MM.1S (cell line): Measurements from ENCODE around the gene CLEC4C.

Experiments used
- DNase-seq: peaks from one replicate; pipeline ENCODE4 v3.0.0-alpha.2; 2015
- H2AFZ ChIP-seq: fragments of 300-600 bp; sonication (generic); 2 replicates; pipeline ENCODE4 v1.6.0; 2016; ENCODE audit warnings: antibody characterized with exemption, low read length
- H3F3A ChIP-seq: fragments of 300-600 bp; sonication (generic); 2 replicates; pipeline ENCODE4 v1.6.1; 2016; ENCODE audit warnings: mild to moderate bottlenecking, antibody characterized with exemption, low read length, moderate library complexity, mixed read lengths; ENCODE audit not compliant: insufficient read depth
- H3K27ac ChIP-seq: fragments of 300-600 bp; sonication (generic); 2 replicates; pipeline ENCODE4 v1.5.1; 2016; ENCODE audit warnings: mild to moderate bottlenecking, low read length
- H3K27me3 ChIP-seq: fragments of 300-600 bp; sonication (generic); replicated peaks from 2 replicates; pipeline ENCODE4 v1.6.0; 2016; ENCODE audit warnings: low read length; ENCODE audit not compliant: insufficient read depth
- H3K36me3 ChIP-seq: fragments of 300-600 bp; sonication (generic); replicated peaks from 2 replicates; pipeline ENCODE4 v1.6.1; 2016; ENCODE audit warnings: mild to moderate bottlenecking, low read length, mixed read lengths; ENCODE audit not compliant: insufficient read depth
- H3K4me1 ChIP-seq: fragments of 300-600 bp; sonication (generic); 2 replicates; pipeline ENCODE4 v1.6.1; 2016; ENCODE audit warnings: low read length, mixed read lengths
- H3K4me2 ChIP-seq: fragments of 300-600 bp; sonication (generic); 2 replicates; pipeline ENCODE4 v1.6.0; 2016; ENCODE audit warnings: low read depth, low read length
- H3K4me3 ChIP-seq: fragments of 300-600 bp; sonication (generic); 2 replicates; pipeline ENCODE4 v1.5.1; 2016; ENCODE audit warnings: low read length, mixed read lengths
- H3K79me2 ChIP-seq: fragments of 300-600 bp; sonication (generic); 2 replicates; pipeline ENCODE4 v1.6.1; 2016; ENCODE audit warnings: mixed run types, low read length, mixed read lengths
- H3K9ac ChIP-seq: fragments of 300-600 bp; sonication (generic); 2 replicates; pipeline ENCODE4 v1.6.1; 2016; ENCODE audit warnings: low read length, mixed read lengths
- H3K9me2 ChIP-seq: fragments of 300-600 bp; sonication (generic); replicated peaks from 2 replicates; pipeline ENCODE4 v1.6.1; 2016; ENCODE audit warnings: mild to moderate bottlenecking, low read length, mixed read lengths; ENCODE audit not compliant: insufficient read depth
- H3K9me3 ChIP-seq: fragments of 300-600 bp; sonication (generic); replicated peaks from 2 replicates; pipeline ENCODE4 v1.6.1; 2016; ENCODE audit warnings: mild to moderate bottlenecking, low read length, mixed read lengths; ENCODE audit not compliant: insufficient read depth
- H4K20me1 ChIP-seq: fragments of 300-600 bp; sonication (generic); 2 replicates; pipeline ENCODE4 v1.6.1; 2016; ENCODE audit warnings: mild to moderate bottlenecking, low read length, moderate library complexity, mixed read lengths; ENCODE audit not compliant: insufficient read depth
- CTCF ChIP-seq: fragments of 300-600 bp; sonication (generic); IDR thresholded peaks from 2 replicates; pipeline ENCODE4 v1.5.1; 2016; ENCODE audit warnings: antibody characterized with exemption, low read length, mixed read lengths
- EZH2 ChIP-seq: fragments of 300-600 bp; sonication (generic); optimal IDR thresholded peaks from 2 replicates; pipeline ENCODE3; 2017; ENCODE audit warnings: low read depth, mild to moderate bottlenecking, antibody characterized with exemption, low read length, mixed read lengths
- EZH2phosphoT487 ChIP-seq: fragments of 300-600 bp; sonication (generic); IDR thresholded peaks from 2 replicates; pipeline ENCODE4 v1.6.1; 2018; ENCODE audit warnings: antibody characterized with exemption, low read length

CLEC4C gene

GRCh38 chr12:7729746-7730145, 17.4 kb downstream of the CLEC4C start:
- no peaks in the 10 kb centered on the region for H3F3A ChIP-seq

GRCh38 chr12:7723926-7724325, 23.2 kb downstream of the CLEC4C start:
- no peak overlapping the region for H3K4me3 ChIP-seq
- H2AFZ ChIP-seq = no peak overlapping the region
- H3K4me2 ChIP-seq = no peak overlapping the region
- H3K4me1 ChIP-seq = no peaks in the 10 kb centered on the region
- no peak overlapping the region for H3K9ac ChIP-seq
- H3K9me3 ChIP-seq = no peaks in the 10 kb centered on the region
- no peak overlapping the region for H3K27ac ChIP-seq
- TF ChIP-seq EZH2phosphoT487 (no peak), EZH2 (no peak), CTCF (no peak)
- H3K9me2 ChIP-seq = no peaks in the 10 kb centered on the region
- no peaks in the 10 kb centered on the region for H4K20me1 ChIP-seq
- no peaks in the 10 kb centered on the region for H3F3A ChIP-seq
- H3K79me2 ChIP-seq = no peaks in the 10 kb centered on the region
- H3K27me3 ChIP-seq = no peaks in the 10 kb centered on the region
- H3K36me3 ChIP-seq = no peaks in the 10 kb centered on the region
- no peak for DNase-seq

More at GRCh38 chr12:7729746-7730145, 17.4 kb downstream of the CLEC4C start:
- no peak overlapping the region for H3K4me2 ChIP-seq
- no peak overlapping the region for H2AFZ ChIP-seq
- no peak overlapping the region for H3K9ac ChIP-seq
- H3K9me3 ChIP-seq = no peaks in the 10 kb centered on the region
- H3K27ac ChIP-seq = no peak overlapping the region
- no peak for DNase-seq
- TF ChIP-seq CTCF (no peak), EZH2phosphoT487 (no peak), EZH2 (no peak)
- no peaks in the 10 kb centered on the region for H3K27me3 ChIP-seq
- no peaks in the 10 kb centered on the region for H3K36me3 ChIP-seq
- H4K20me1 ChIP-seq = no peaks in the 10 kb centered on the region
- no peaks in the 10 kb centered on the region for H3K9me2 ChIP-seq
- no peak overlapping the region for H3K4me3 ChIP-seq
- no peaks in the 10 kb centered on the region for H3K4me1 ChIP-seq
- H3K79me2 ChIP-seq = no peaks in the 10 kb centered on the region

- TF ChIP-seq EZH2 (no peak), EZH2phosphoT487 (no peak), CTCF (no peak)
Measured at GRCh38 chr12:7719946-7720730, 27.0 kb downstream of the CLEC4C start.

More at GRCh38 chr12:7719946-7720730, 27.0 kb downstream of the CLEC4C start:
- H3K79me2 ChIP-seq = no peaks in the 10 kb centered on the region
- H4K20me1 ChIP-seq = no peaks in the 10 kb centered on the region
- no peaks in the 10 kb centered on the region for H3K4me1 ChIP-seq
- H2AFZ ChIP-seq = no peak overlapping the region
- H3K4me2 ChIP-seq = no peak overlapping the region
- H3K27ac ChIP-seq = no peak overlapping the region
- H3F3A ChIP-seq = no peaks in the 10 kb centered on the region
- no peaks in the 10 kb centered on the region for H3K9me2 ChIP-seq
- H3K9me3 ChIP-seq = no peaks in the 10 kb centered on the region
- no peak overlapping the region for H3K9ac ChIP-seq
- no peak for DNase-seq
- no peak overlapping the region for H3K4me3 ChIP-seq
- no peaks in the 10 kb centered on the region for H3K27me3 ChIP-seq
- no peaks in the 10 kb centered on the region for H3K36me3 ChIP-seq
